ENCODE data around the gene MAPRE2. TPM values are rescaled to one million over a fixed set of nuclear protein-coding genes. Genes with fewer than 3 reads are reported as not detected.
"Not testable (repeated sequence)": the region's sequence is repeated elsewhere in the genome, so short reads cannot be mapped to it uniquely, and the experiment has no call there.

The MAPRE2 gene
- polyA plus RNA-seq, 1 donor, result 20.0 TPM

- DNase-seq (ENCODE audit: low read depth), result no peak
Measured at GRCh38 chr18:35122586-35123224, 81.5 kb downstream of the MAPRE2 start.

- DNase-seq (ENCODE audit: low read depth), result no peak
Measured at GRCh38 chr18:35123811-35124210, 82.6 kb downstream of the MAPRE2 start.

- no peak for DNase-seq (ENCODE audit: low read depth)
Measured at GRCh38 chr18:35127201-35127600, 86.0 kb downstream of the MAPRE2 start.

- DNase-seq (ENCODE audit: low read depth), result no peak
Measured at GRCh38 chr18:35128675-35129074, 87.5 kb downstream of the MAPRE2 start.

- no peak for DNase-seq (ENCODE audit: low read depth)
Measured at GRCh38 chr18:35130236-35130635, 89.0 kb downstream of the MAPRE2 start.

- no peak for DNase-seq (ENCODE audit: low read depth)
Measured at GRCh38 chr18:35131387-35132020, 90.3 kb downstream of the MAPRE2 start.

- no peak for DNase-seq (ENCODE audit: low read depth)
Measured at GRCh38 chr18:35132021-35132902, 91.0 kb downstream of the MAPRE2 start.

GRCh38 chr18:35134190-35134730 is 93.0 kb downstream of the MAPRE2 start:
- DNase-seq (ENCODE audit: low read depth), result no peak

GRCh38 chr18:35134791-35135531 is 93.7 kb downstream of the MAPRE2 start:
- no peak for DNase-seq (ENCODE audit: low read depth)

- no peak for DNase-seq (ENCODE audit: low read depth)
Measured at GRCh38 chr18:35136248-35136647, 95.0 kb downstream of the MAPRE2 start.

GRCh38 chr18:35136885-35137284 is 95.7 kb downstream of the MAPRE2 start:
- no peak for DNase-seq (ENCODE audit: low read depth)

- DNase-seq (ENCODE audit: low read depth), result no peak
Measured at GRCh38 chr18:35137632-35138031, 96.4 kb downstream of the MAPRE2 start.

GRCh38 chr18:35138773-35139172 is 97.6 kb downstream of the MAPRE2 start:
- no peak for DNase-seq (ENCODE audit: low read depth)

GRCh38 chr18:35139517-35139916 is 98.3 kb downstream of the MAPRE2 start:
- DNase-seq (ENCODE audit: low read depth), result no peak

- no peak for DNase-seq (ENCODE audit: low read depth)
Measured at GRCh38 chr18:35141077-35141476, 99.9 kb downstream of the MAPRE2 start.

GRCh38 chr18:35141567-35142274 is 100.5 kb downstream of the MAPRE2 start:
- DNase-seq (ENCODE audit: low read depth), result no peak

GRCh38 chr18:35142275-35142615 is 101.0 kb downstream of the MAPRE2 start:
- no peak for DNase-seq (ENCODE audit: low read depth)

GRCh38 chr18:35143622-35144596 is 102.7 kb downstream of the MAPRE2 start:
- no peak for DNase-seq (ENCODE audit: low read depth)

GRCh38 chr18:35144698-35145097 is 103.5 kb downstream of the MAPRE2 start:
- no peak for DNase-seq (ENCODE audit: low read depth)

- DNase-seq (ENCODE audit: low read depth), result not testable (repeated sequence)
Measured at GRCh38 chr18:35150195-35150594, 109.0 kb downstream of the MAPRE2 start.

Measured in forelimb muscle (tissue), 1 donor.